ENCODE measurements around the gene PLAAT1. TPM values are rescaled to one million over a fixed set of nuclear protein-coding genes. Genes with fewer than 3 reads are reported as not detected.

Gene PLAAT1
- total RNA-seq, 4 donors from 2014 or later = 0.54 to 2.7 TPM; not detected in 2

- no peaks in the 10 kb centered on the region for H3K36me3 ChIP-seq
- no peak overlapping the region for H3K4me3 ChIP-seq
- TF ChIP-seq POLR2AphosphoS5 (IDR thresholded peaks at IDR 0.05) (no peak), POLR2A (IDR thresholded peaks at IDR 0.05) (no peak), EP300 (IDR thresholded peaks at IDR 0.05) (no peak)
- ATAC-seq = no peak
- H3K27ac ChIP-seq = no peak overlapping the region
- H3K27me3 ChIP-seq = no peaks in the 10 kb centered on the region
- H3K9me3 ChIP-seq = no peaks in the 10 kb centered on the region
- WGBS, 2 donors (ENCODE audit: low coverage in 1 of 2) = 54 to 82% methylated on average over 3 of the region's 3 CpGs
- no peaks in the 10 kb centered on the region for H3K4me1 ChIP-seq
Measured at GRCh38 chr3:193269343-193270028, 28.5 kb downstream of the PLAAT1 start.

- ATAC-seq = no peak
- 43 to 60% methylated on average over 1 to 3 of the region's 3 CpGs for WGBS, 2 donors (ENCODE audit: low coverage in 1 of 2)
Measured at GRCh38 chr3:193270451-193270850, 29.4 kb downstream of the PLAAT1 start.

GRCh38 chr3:193271101-193271840, 30.2 kb downstream of the PLAAT1 start:
- TF ChIP-seq POLR2A (IDR thresholded peaks at IDR 0.05) (no peak), POLR2AphosphoS5 (IDR thresholded peaks at IDR 0.05) (no peak)
- Histone ChIP-seq H3K9me3 (no peaks in the 10 kb centered on the region), H3K36me3 (no peaks in the 10 kb centered on the region), H3K27ac (no peak overlapping the region), H3K27me3 (no peaks in the 10 kb centered on the region), H3K4me1 (no peaks in the 10 kb centered on the region), H3K4me3 (no peak overlapping the region)
- ATAC-seq = no peak
- 70 to 83% methylated on average over 3 of the region's 3 CpGs for WGBS, 2 donors (ENCODE audit: low coverage in 1 of 2)

More at GRCh38 chr3:193270451-193270850, 29.4 kb downstream of the PLAAT1 start:
- TF ChIP-seq POLR2AphosphoS5 (IDR thresholded peaks at IDR 0.05) = no peak
- TF ChIP-seq EP300 (IDR thresholded peaks at IDR 0.05) = no peak
- no peak for TF ChIP-seq CTCF (IDR thresholded peaks at IDR 0.05)
- no peak for TF ChIP-seq POLR2A (IDR thresholded peaks at IDR 0.05)
- no peaks in the 10 kb centered on the region for H3K36me3 ChIP-seq
- no peaks in the 10 kb centered on the region for H3K4me1 ChIP-seq
- H3K27me3 ChIP-seq = no peaks in the 10 kb centered on the region
- H3K9me3 ChIP-seq = no peaks in the 10 kb centered on the region
- no peak overlapping the region for H3K27ac ChIP-seq
- H3K4me3 ChIP-seq = no peak overlapping the region

- TF ChIP-seq POLR2AphosphoS5 (IDR thresholded peaks at IDR 0.05) = no peak
- no peak for TF ChIP-seq EP300 (IDR thresholded peaks at IDR 0.05)
- TF ChIP-seq CTCF (IDR thresholded peaks at IDR 0.05) = no peak
- TF ChIP-seq POLR2A (IDR thresholded peaks at IDR 0.05) = no peak
- 64 to 69% methylated on average over 2 to 3 of the region's 3 CpGs for WGBS, 2 donors (ENCODE audit: low coverage in 1 of 2)
- H3K27me3 ChIP-seq = no peaks in the 10 kb centered on the region
Measured at GRCh38 chr3:193292386-193292785, 51.4 kb downstream of the PLAAT1 start.

GRCh38 chr3:193295985-193296384, 55.0 kb downstream of the PLAAT1 start:
- H3K27ac ChIP-seq = no peak overlapping the region
- 88 to 100% methylated on average over 1 to 2 of the region's 2 CpGs for WGBS, 2 donors (ENCODE audit: low coverage in 1 of 2)
- no peaks in the 10 kb centered on the region for H3K4me1 ChIP-seq
- no peaks in the 10 kb centered on the region for H3K36me3 ChIP-seq
- ATAC-seq = no peak
- peaks cover 0 to 20% (median 0%) of the 10 kb centered on the region in 3 donors for H3K9me3 ChIP-seq
- TF ChIP-seq CTCF (IDR thresholded peaks at IDR 0.05) = no peak
- TF ChIP-seq EP300 (IDR thresholded peaks at IDR 0.05) = no peak
- no peak for TF ChIP-seq POLR2A (IDR thresholded peaks at IDR 0.05)
- TF ChIP-seq POLR2AphosphoS5 (IDR thresholded peaks at IDR 0.05) = no peak
- no peaks in the 10 kb centered on the region for H3K27me3 ChIP-seq
- no peak overlapping the region for H3K4me3 ChIP-seq

More at GRCh38 chr3:193292386-193292785, 51.4 kb downstream of the PLAAT1 start:
- Histone ChIP-seq H3K4me1 (no peaks in the 10 kb centered on the region), H3K27ac (no peak overlapping the region), H3K4me3 (no peak overlapping the region), H3K9me3 (peaks cover 0 to 20% (median 0%) of the 10 kb centered on the region in 3 donors), H3K36me3 (no peaks in the 10 kb centered on the region)
- no peak for ATAC-seq
